Glutamatergic neuron (in vitro differentiated cells): ENCODE measurements around the gene TRAIP. TPM values are rescaled to one million over a fixed set of nuclear protein-coding genes. Genes with fewer than 3 reads are reported as not detected.
A peak's percentile ranks its signal among the peaks of the same experiment; 100 is the strongest.
"Not testable (repeated sequence)": the region's sequence is repeated elsewhere in the genome, so short reads cannot be mapped to it uniquely, and the experiment has no call there.

Experiments
- DNase-seq: peaks from one replicate; pipeline ENCODE4 v3.0.0; 2022
- H3K27ac Mint-ChIP-seq: one replicate; pipeline ENCODE4 v1.8.0; 2020; ENCODE audit warnings: mild to moderate bottlenecking, mixed read lengths, inconsistent platforms; ENCODE audit not compliant: unreplicated experiment
- H3K27me3 Mint-ChIP-seq: one replicate; pipeline ENCODE4 v1.8.0; 2020; ENCODE audit warnings: mild to moderate bottlenecking, moderate library complexity, mixed read lengths, inconsistent platforms; ENCODE audit not compliant: unreplicated experiment
- H3K36me3 Mint-ChIP-seq: one replicate; pipeline ENCODE4 v1.8.0; 2020; ENCODE audit warnings: mild to moderate bottlenecking, mixed read lengths, inconsistent platforms; ENCODE audit not compliant: unreplicated experiment
- H3K4me1 Mint-ChIP-seq: one replicate; pipeline ENCODE4 v1.8.0; 2020; ENCODE audit warnings: mild to moderate bottlenecking, low read depth, mixed read lengths, inconsistent platforms; ENCODE audit not compliant: unreplicated experiment
- H3K4me3 Mint-ChIP-seq: one replicate; pipeline ENCODE4 v1.8.0; 2020; ENCODE audit warnings: mild to moderate bottlenecking, mixed read lengths, inconsistent platforms; ENCODE audit not compliant: unreplicated experiment
- H3K9me3 Mint-ChIP-seq: one replicate; pipeline ENCODE4 v1.8.0; 2020; ENCODE audit warnings: mild to moderate bottlenecking, moderate library complexity, mixed read lengths, inconsistent platforms; ENCODE audit not compliant: unreplicated experiment
- CTCF ChIP-seq: fragments of 200-600 bp; sonication (generic); IDR thresholded peaks from one replicate; pipeline ENCODE4 v1.5.0; 2021; ENCODE audit not compliant: partially characterized antibody, unreplicated experiment
- total RNA-seq: library from RNA; stranded (reverse); fragmentation: NEBNext Ultra II Directional; extraction: Animal tissue kit (Norgen Biotek cat#: 25700); gene quantifications from one replicate; pipeline ENCODE4 v1.2.1, GENCODE V29; 2021; ENCODE audit not compliant: unreplicated experiment

Gene TRAIP
- total RNA-seq, 1 donor from 2014 or later: 11.3 TPM

DNA sequence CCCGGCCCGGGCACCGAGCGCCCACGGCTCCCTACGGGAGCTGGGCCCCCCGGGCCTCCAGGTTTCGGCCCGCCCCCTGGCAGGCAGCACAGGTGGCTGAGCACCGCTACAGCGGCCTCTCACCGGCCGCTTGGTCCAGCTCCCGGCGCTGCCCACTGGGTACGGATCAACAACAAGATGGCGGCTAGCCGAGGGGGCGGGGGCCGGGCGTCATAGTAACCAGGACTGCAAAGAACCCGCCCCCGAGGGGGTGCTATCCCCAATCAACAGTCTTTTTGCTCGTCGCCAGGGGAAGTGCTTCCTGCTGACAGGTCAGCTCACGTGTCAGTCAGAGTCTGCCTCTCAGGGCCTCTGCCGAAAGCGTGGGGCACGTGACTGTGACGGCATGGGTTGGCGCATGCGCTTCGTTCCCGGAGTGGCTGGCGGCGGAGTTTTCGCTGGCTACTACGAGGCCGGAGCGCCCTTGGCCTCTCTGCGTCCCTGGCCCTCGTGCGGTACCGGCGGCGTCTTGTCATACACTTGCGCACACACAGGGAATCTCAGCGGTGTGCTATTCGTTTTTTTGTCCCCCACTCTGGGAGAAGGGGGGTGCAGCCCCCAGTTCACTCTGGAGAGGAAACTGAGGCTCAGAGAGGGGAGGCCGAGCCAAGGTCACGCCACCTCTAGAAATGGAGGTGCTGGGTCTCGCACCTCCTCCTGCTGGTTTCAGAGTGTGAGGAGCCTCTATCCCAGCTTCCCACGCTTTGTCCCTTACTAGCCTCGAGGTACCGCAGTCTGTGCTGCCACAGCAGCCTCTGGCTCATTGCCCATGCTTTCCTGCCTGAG, 69.8 kb downstream of the TRAIP start, which contains the start of gene IP6K1:
TSS of gene IP6K1 (minus strand) at position 186 of the 825 bp plus-strand sequence. CDS start 38,502 bp downstream, outside the sequence.
- Mint-ChIP-seq H3K27ac (peak within 1 kb of the TSS; percentile 88), H3K27me3 (peaks cover 10% of the 10 kb centered on the region), H3K4me3 (peak within 1 kb of the TSS; percentile 88), H3K36me3 (no peaks in the 10 kb centered on the region), H3K9me3 (peaks cover 6% of the 10 kb centered on the region), H3K4me1 (peaks cover 11% of the 10 kb centered on the region)
- TF ChIP-seq CTCF: no peak
- peak; percentile 100 for DNase-seq

DNA sequence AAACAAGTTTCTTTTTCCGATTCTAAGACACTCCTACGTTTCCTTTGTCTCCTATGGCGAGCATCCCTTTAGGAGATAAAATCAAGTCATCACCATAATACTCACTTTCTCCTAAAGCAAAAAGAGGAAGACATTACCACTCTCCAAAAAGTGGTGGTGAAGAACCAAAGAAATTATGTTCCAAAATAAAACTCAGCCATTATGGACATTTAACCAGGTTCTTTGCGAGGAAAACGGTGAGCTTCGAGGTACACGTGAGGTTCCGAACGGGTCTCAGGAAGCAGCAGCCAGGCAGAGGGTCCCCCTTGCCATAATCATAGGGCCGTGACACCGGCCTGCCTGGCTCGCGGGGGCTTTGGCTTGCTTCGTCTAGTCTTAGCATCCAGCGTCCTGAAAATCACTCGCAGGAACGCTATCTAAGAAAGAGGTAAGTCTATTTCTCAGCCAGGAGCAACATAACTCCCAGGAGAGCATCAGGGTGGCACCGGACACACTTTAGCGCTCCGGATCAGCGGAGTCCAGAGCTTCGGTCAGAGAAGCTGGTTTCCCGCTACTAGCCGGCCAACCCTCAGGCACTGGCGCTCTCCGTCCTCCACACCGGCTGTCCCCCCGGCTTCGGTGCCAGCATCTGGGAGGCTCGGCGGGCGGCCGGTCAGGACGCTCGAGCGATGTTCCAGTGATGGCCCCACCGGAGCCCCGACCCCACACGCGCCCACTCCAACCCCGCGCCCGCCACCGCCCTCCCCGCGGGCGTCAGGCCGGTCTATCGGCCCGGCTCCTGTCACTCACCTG, 70.6 kb downstream of the TRAIP start:
- no peak for TF ChIP-seq CTCF
- no peaks in the 10 kb centered on the region for H3K36me3 Mint-ChIP-seq
- DNase-seq: peak; percentile 54
- H3K9me3 Mint-ChIP-seq: peaks cover 6% of the 10 kb centered on the region
- H3K4me1 Mint-ChIP-seq: peaks cover 11% of the 10 kb centered on the region
- H3K27me3 Mint-ChIP-seq: peaks cover 10% of the 10 kb centered on the region
- peak overlapping the region; percentile 88 for H3K4me3 Mint-ChIP-seq
- peak overlapping the region; percentile 88 for H3K27ac Mint-ChIP-seq

DNA sequence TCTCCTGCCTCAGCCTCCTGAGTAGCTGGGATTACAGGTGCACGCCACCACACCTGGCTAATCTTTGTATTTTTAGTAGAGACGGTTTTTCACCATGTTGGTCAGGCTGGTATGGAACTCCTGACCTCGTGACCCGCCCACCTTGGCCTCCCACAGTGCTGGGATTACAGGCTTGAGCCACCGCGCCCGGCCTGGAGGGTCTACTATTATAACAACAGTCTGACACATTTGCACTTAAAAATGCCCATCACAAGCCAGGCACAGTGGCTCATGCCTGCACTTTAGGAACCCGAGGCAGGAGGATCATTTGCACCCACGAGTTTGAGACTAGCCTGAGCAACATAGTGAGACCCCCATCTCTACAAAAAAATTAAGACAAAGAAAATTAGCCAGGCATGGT, 74.1 kb downstream of the TRAIP start:
- not testable (repeated sequence) for H3K4me1 Mint-ChIP-seq, H3K4me3 Mint-ChIP-seq, H3K9me3 Mint-ChIP-seq, H3K36me3 Mint-ChIP-seq, DNase-seq, H3K27me3 Mint-ChIP-seq, H3K27ac Mint-ChIP-seq

GRCh38 chr3:49781415-49782199, 74.8 kb downstream of the TRAIP start:
- peaks cover 2% of the 10 kb centered on the region for H3K27me3 Mint-ChIP-seq
- H3K4me1 Mint-ChIP-seq: peaks cover 9% of the 10 kb centered on the region
- no peak for TF ChIP-seq CTCF
- no peak overlapping the region for H3K27ac Mint-ChIP-seq
- H3K36me3 Mint-ChIP-seq: no peaks in the 10 kb centered on the region
- no peak for DNase-seq
- H3K9me3 Mint-ChIP-seq: peaks cover 4% of the 10 kb centered on the region
- no peak overlapping the region for H3K4me3 Mint-ChIP-seq

DNA sequence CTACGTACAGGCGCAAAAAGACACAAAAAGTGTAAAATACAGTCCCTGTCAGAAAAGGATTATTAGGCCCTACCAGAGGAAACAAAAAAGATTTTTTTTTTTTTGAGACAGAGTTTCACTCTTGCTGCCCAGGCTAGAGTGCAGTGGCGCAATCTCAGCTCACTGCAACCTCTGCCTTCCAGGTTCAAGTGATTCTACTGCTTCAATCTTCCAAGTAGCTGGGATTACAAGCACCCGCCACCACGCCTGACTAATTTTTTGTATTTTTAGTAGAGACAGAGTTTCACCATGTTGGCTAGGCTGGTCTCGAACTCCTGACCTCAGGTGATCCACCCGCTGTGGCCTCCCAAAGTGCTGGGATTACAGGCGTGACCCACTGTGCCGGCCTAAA, 75.4 kb downstream of the TRAIP start:
- H3K27ac Mint-ChIP-seq: peak overlapping the region; percentile 6
- DNase-seq, H3K4me1 Mint-ChIP-seq, H3K4me3 Mint-ChIP-seq, H3K36me3 Mint-ChIP-seq, H3K9me3 Mint-ChIP-seq, H3K27me3 Mint-ChIP-seq: not testable (repeated sequence)
